Esophagus squamous epithelium (tissue), 4 donors: Measurements from ENCODE around the gene IKZF2.

Source experiments
- CTCF ChIP-seq, 6 experiments: fragments of 450-650 bp in 4 of 6; fragments of 200-600 bp in 2 of 6; sonication (generic) in 2 of 6; IDR thresholded peaks; one replicate each; pipeline ENCODE4 v1.5.1; 2016 to 2019; ENCODE audit warnings: antibody characterized with exemption in 6 of 6, mild to moderate bottlenecking in 4 of 6, moderate library complexity in 4 of 6
- POLR2A ChIP-seq, 4 donors: fragments of 450-650 bp; IDR thresholded peaks; one replicate each; pipeline ENCODE4 v1.6.1; 2017; ENCODE audit warnings: antibody characterized with exemption in 4 of 4, mild to moderate bottlenecking in 4 of 4, moderate library complexity in 3 of 4

- TF ChIP-seq CTCF (IDR thresholded peaks at IDR 0.05) (no peak), POLR2A (IDR thresholded peaks at IDR 0.05) (no peak)
Observed at GRCh38 chr2:213089438-213089837, 62.0 kb downstream of the IKZF2 start.
